Caki2 (cell line): ENCODE data around the gene AHSP. TPM values are rescaled to one million over a fixed set of nuclear protein-coding genes. Genes with fewer than 3 reads are reported as not detected.
"Not testable (repeated sequence)": the region's sequence is repeated elsewhere in the genome, so short reads cannot be mapped to it uniquely, and the experiment has no call there.

Experiments used
- DNase-seq: peaks from one replicate; pipeline ENCODE4 v3.0.0-alpha.2; 2015; ENCODE audit warnings: low read depth
- in situ Hi-C: cut with HindIII; loops from 2 replicates; pipeline ENCODE4 v1.10.0; 2016; ENCODE audit warnings: low sequenced_read_pairs, low pct_unique_long_range_greater_than_20kb, mixed read lengths
- total RNA-seq: library from RNA; depleted of rRNA; stranded (reverse); fragments of >200 nt; shearing (Covaris generic); gene quantifications from 2 replicates; pipeline ENCODE4 v1.2.3, GENCODE V29; 2014; ENCODE audit warnings: low replicate concordance

AHSP gene
- total RNA-seq, 1 experiment from 2014 or later: not detected

- in situ Hi-C loops: no loop called here
- DNase-seq: no peak
Observed at GRCh38 chr16:31525113-31525512, 2.6 kb upstream of the AHSP start.

- no peak for DNase-seq
- in situ Hi-C loops: no loop called here
Observed at GRCh38 chr16:31528523-31529107, 915 bp downstream of the AHSP start.

GRCh38 chr16:31529108-31529936 lies 1.6 kb downstream of the AHSP start:
- DNase-seq: no peak
- in situ Hi-C loops: no loop called here

- in situ Hi-C loops: no loop called here
- DNase-seq: no peak
Observed at GRCh38 chr16:31529937-31530312, 2.2 kb downstream of the AHSP start.

GRCh38 chr16:31530405-31530804 lies 2.7 kb downstream of the AHSP start:
- in situ Hi-C loops: no loop called here
- DNase-seq: no peak

GRCh38 chr16:31531096-31531495 lies 3.4 kb downstream of the AHSP start:
- in situ Hi-C loops: no loop called here
- no peak for DNase-seq

- in situ Hi-C loops: no loop called here
- DNase-seq: no peak
Observed at GRCh38 chr16:31532120-31532519, 4.4 kb downstream of the AHSP start.

- in situ Hi-C loops: no loop called here
- DNase-seq: no peak
Observed at GRCh38 chr16:31532896-31533295, 5.2 kb downstream of the AHSP start.

- no peak for DNase-seq
- in situ Hi-C loops: no loop called here
Observed at GRCh38 chr16:31535737-31536136, 8.0 kb downstream of the AHSP start.

- DNase-seq: no peak
- in situ Hi-C loops: no loop called here
Observed at GRCh38 chr16:31536804-31537361, 9.2 kb downstream of the AHSP start.

- no peak for DNase-seq
- in situ Hi-C loops: no loop called here
Observed at GRCh38 chr16:31537362-31538242, 9.9 kb downstream of the AHSP start.

- in situ Hi-C loops, DNase-seq: not testable (repeated sequence)
Observed at GRCh38 chr16:31538243-31538598, 10.5 kb downstream of the AHSP start.

- in situ Hi-C loops, DNase-seq: not testable (repeated sequence)
Observed at GRCh38 chr16:31539762-31540161, 12.1 kb downstream of the AHSP start.

- in situ Hi-C loops: no loop called here
- no peak for DNase-seq
Observed at GRCh38 chr16:31542763-31543162, 15.1 kb downstream of the AHSP start.

- in situ Hi-C loops: no loop called here
- no peak for DNase-seq
Observed at GRCh38 chr16:31561426-31562233, 33.9 kb downstream of the AHSP start.

GRCh38 chr16:31568577-31569359 lies 41.1 kb downstream of the AHSP start:
- in situ Hi-C loops: no loop called here
- no peak for DNase-seq

- in situ Hi-C loops: no loop called here
- no peak for DNase-seq
Observed at GRCh38 chr16:31569360-31569717, 41.6 kb downstream of the AHSP start.
